Erythroblast (primary cell): ENCODE measurements around the gene NEMP2.

Experiments used
- GATA1 ChIP-seq: IDR thresholded peaks from 2 replicates; pipeline ENCODE4 v1.6.1; 2011; ENCODE audit warnings: low read depth, mild to moderate bottlenecking, control low read depth, low read length, moderate library complexity
- POLR2A ChIP-seq: IDR thresholded peaks from 2 replicates; pipeline ENCODE4 v1.6.1; 2011; ENCODE audit warnings: mild to moderate bottlenecking, low read length

DNA sequence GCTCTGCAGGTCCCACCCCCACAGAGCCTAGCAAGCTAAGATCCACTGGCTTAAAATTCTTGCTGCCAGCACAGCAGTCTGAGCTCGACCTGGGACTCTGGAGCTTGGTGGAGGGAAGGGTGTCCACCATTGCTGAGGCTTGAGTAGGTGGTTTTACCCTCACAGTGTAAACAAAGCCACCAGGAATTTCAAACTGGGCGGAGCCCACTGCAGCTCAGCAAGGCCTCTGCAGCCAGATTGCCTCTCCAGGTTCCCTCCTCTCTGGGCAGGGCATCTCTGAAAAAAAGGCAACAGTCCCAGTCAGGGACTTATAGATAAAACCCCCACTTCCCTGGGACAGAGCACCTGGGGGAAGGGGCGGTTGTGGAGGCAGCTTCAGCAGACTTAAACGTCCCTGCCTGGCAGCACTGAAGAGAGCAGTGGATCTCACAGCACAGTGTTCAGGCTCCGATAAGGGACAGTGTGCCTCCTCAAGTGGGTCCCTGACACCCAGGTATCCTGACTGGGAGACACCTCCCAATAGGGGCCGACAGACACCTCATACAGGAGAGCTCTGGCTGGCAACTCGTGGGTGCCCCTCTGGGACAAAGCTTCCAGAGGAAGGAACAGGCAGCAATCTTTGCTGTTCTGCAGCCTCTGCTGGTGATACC, 20.0 kb upstream of the NEMP2 start:
- no peak for TF ChIP-seq POLR2A
- no peak for TF ChIP-seq GATA1
